Measurements from ENCODE around the gene THADA.
"Not testable (repeated sequence)": the region's sequence is repeated elsewhere in the genome, so short reads cannot be mapped to it uniquely, and the experiment has no call there.

Gene THADA

DNA sequence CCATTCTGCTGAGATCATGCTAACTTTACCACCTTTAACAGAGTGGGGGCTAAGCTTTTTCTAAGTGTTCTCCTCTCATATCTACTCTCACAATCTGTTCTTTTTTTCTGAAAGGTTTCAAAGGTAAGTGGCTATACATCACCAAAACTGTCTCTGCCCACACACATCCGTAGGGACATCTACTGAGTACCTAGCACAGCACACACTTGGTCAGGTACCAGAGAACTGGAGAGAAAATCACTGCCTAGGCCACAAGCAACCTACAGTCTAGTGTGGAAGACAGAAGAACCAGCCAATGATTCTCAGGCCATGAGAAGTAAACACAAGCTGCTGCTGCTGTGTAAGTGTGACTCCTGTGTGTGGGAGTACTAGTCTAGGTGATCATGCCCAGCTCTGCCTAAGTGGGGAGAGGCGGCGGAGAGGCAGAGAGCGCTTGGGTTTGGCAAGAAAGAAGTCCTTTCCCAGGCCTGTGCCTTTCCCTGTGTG lies 193.3 kb downstream of the THADA start:
- no peak for DNase-seq

- DNase-seq = peak; percentile 42
These were observed 193.8 kb downstream of the THADA start for GRCh38 chr2:43402002-43402401.

- DNase-seq = no peak
These were observed 195.3 kb downstream of the THADA start for GRCh38 chr2:43400508-43400907.

DNA sequence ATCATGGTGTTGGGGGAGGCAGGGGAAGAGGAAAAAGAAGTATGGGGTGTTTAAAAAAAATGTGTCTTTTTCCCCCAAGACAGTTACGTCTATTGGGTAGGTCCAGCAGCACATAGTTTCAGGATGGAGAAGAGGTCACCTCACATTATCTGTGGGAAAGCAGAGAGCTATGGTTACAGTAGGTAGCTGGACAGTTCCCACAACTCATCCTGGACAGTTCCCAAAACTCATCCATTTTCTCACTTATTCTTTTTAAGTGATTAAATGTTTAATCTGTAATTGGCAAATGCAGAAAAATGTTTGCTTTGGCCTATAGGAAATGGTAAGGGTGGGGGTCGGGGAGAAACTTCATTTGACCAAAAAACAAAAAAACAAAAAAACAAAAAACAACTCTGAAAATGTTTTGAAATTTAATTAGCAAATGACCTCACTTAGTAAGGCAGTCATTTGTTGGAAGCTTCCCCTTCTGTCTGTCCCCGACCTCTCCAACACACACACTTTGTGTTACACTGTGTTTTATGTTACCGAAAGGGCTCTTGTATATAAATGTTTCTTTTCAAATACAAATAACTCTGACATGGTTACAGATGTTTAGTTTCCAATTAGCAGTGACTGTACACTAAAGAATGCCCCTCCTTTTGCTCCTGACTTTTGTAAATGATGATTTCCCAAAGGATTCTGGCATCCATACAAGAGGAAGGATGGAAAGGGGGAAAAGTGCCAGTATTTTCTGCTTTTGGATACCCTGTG lies 196.1 kb downstream of the THADA start:
- DNase-seq = no peak

DNA sequence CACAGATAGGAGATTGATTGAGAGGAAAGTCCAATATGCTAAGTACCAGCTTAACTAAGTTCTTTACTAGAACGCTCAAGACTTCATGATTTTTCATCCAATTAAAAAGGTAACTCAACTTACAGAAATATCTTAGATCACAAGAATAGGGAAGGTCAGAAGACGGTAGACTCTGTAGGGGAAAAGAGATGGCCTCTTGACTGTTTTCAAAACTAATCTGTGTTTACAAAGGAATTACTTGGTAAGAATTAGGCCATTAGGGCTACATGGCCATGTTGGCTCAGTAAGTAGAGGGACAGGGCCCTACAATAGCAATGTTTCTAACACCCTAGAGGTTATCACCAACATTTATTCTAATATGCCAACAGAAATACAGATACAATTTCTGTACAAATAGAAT lies 196.7 kb downstream of the THADA start:
- DNase-seq = no peak

DNA sequence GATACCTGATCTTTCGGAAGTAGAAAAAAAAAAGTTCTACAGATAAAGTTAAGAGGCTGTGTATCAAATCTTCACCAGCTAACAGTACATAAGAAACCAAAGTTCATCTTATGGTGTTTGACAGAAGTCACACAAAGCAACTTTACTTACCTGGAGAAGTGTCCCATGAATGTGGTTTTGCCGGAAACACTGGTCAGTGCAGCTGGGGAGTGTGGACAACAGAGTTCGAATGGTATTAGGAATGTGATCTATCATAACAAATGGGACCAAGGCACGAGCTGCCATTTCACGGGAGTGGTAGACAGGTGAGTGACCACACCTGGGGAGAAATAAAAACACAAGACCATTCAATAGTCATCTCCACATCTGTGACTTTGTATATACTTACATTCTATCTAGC lies 198.0 kb downstream of the THADA start:
- DNase-seq = no peak

DNA sequence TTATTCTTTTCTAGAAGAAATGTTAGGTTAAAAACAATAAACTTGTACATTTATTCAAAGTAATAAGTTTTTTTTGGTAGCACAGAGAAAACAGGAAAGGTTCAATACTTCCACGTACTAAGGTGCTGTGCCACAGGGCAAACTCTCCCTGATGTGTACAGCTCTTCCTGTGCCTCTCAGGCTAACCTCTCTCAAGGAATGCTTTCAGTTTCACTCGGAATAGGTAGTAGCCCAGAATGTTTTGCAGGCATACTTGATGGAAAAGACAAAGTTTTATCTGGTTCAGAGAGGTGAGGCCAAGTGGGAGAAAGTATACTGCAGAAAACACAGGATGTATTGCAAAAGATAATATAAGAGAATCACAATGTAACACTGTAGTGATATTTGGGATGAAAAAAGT lies 198.4 kb downstream of the THADA start:
- no peak for DNase-seq

DNA sequence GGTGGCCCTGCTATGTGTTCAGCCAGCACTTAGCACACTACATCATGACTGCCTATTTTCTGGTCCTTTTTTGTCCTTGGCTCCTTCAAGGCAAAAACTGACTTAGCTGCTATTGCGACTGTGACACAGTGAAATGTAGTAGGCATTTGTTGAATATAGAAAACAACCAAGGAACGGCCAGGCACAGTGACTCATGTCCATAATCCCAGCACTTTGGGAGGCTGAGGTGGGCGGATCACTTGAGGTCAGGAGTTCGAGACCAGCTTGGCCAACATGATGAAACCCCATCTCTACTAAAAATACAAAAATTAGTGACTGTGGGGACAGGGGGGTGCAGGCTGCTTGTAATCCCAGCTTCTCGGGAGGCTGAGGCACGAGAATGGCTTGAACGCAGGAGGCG lies 199.5 kb downstream of the THADA start:
- DNase-seq = not testable (repeated sequence)

DNA sequence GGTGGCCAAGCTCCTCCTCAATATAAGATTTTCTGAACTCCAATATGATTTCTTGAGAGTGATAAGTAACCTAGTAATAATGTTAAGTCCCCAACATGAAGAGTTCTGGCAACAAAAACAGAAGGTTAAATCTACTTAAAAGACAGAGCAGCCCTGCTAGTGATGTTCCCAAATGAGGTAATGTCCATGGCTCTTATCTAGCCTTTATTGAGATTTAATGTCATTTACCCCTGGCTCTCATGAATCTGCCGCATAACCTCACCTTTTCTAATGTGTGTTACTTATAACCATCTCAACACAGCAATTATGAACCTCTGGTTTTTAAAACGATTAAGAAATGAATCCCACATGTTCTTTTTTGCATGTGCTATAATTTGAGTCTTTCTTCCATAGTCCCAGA lies 201.9 kb downstream of the THADA start:
- DNase-seq = no peak

GRCh38 chr2:43391878-43392215 lies 204.0 kb downstream of the THADA start:
- DNase-seq = no peak

- DNase-seq = no peak
These were observed 204.5 kb downstream of the THADA start for GRCh38 chr2:43391201-43391877.

- no peak for DNase-seq
These were observed 206.0 kb downstream of the THADA start for GRCh38 chr2:43389581-43390466.

DNA sequence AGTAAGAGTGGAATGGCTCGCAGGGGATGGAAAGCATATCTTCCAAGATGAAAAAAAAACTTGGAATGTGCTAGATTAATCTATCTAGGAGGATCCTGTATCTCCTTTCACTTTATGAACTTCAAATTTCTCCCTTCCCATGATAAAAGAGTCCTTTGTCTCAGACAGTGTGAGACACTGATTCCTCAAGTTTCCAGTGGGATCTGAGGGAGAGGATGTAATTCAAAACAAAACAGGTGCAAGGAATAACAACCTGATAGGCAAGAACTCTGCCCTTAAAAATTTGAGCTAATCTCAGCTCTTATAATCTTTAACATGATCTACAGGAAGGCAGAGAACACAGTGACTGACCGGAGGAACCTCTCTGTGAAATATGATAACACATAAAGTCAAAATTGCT lies 207.5 kb downstream of the THADA start:
- DNase-seq = no peak

- peak; percentile 68 for DNase-seq
These were observed 208.5 kb downstream of the THADA start for GRCh38 chr2:43387092-43388062.

DNA sequence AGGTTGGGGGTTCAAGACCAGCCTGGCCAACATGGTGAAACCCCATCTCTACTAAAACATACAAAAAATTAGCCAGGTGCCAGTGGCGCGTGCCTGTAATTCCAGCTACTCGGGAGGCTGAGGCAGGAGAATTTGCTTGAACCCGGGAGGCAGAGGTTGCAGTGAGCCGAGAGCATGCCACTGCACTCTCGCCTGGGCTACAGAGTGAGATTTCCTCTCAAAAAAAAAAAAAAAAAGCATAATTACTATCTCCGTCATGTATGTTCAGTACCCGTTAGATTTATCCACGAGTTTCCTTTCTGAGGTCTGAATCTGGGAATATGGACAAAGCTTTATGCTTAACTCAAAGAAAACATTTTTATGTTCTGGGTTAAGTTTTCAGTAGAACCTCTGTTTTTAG lies 209.2 kb downstream of the THADA start:
- not testable (repeated sequence) for DNase-seq

GRCh38 chr2:43384143-43384542 lies 211.7 kb downstream of the THADA start:
- DNase-seq = no peak

GRCh38 chr2:43383533-43383932 lies 212.3 kb downstream of the THADA start:
- no peak for DNase-seq

DNA sequence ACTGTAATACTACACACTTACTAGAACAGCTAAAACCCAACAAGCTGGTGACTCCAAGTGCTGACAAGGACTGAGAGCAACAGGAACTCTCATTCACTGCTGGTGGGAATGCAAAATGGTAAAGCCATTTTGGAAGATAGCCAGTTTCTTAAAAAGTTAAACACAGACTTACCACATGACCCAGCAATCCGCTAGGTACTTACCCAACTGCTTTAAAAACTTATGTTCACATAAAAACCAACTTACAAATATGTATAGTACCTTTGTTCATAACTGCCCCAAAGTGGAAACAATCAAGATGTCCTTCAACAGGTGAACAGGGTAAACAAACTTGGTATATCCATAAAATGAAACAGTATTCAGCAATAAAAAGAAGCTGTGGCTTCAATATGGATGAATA lies 216.3 kb downstream of the THADA start:
- no peak for DNase-seq

DNA sequence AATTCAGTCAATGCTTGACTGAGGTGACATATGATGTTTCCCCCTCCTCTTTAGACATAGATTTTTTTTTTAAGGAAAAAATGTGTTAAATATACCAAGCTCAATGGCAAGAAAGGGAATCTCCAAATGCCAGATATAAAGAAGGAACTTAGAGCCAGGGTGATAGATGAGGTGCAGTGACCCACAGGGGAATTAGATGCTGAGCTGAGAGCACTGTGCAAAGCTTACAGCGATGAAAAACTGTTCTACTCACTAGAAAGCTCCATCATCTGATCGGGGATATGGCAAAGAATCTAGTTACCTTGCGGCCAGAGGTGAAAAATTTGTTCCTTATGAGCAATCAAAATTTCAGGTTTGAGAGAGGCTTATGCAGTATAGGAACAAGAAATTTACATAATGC lies 218.5 kb downstream of the THADA start:
- no peak for DNase-seq

DNA sequence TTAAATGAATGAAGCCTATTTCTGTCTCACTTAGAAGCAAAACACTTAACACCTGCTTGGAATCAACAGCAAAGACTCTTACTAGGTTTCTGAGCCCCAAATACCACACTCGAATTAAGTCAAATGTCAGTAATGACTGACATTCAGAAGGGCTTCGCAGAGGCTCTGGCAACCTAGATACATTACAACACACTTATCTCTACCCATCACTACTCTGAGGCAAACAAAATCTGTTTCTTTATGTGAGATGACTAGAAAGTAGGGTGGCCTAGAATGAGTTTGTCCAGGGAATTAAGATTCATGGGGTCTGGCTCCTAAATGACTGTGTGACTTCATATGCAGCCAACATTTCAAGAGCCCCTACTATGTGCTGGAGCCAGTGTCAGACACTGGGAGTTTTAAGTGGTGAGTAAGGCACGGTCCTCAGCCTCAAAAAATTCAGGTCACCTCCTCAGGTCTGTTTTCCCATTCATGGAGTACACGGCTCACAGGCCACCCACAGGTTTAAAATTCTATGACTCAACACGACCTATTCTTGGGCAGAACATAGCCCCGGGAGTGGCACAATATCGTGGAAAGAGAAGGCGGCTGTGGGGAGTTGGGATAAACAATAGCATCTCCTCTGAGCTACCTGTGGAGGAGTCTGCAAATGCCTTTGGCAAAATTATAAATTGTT lies 219.2 kb downstream of the THADA start:
- no peak for DNase-seq

GRCh38 chr2:43375746-43376522 lies 219.9 kb downstream of the THADA start:
- no peak for DNase-seq
